ENCODE data around the gene COG8.
"Not testable (repeated sequence)": the region's sequence is repeated elsewhere in the genome, so short reads cannot be mapped to it uniquely, and the experiment has no call there.

Gene COG8, protein sequence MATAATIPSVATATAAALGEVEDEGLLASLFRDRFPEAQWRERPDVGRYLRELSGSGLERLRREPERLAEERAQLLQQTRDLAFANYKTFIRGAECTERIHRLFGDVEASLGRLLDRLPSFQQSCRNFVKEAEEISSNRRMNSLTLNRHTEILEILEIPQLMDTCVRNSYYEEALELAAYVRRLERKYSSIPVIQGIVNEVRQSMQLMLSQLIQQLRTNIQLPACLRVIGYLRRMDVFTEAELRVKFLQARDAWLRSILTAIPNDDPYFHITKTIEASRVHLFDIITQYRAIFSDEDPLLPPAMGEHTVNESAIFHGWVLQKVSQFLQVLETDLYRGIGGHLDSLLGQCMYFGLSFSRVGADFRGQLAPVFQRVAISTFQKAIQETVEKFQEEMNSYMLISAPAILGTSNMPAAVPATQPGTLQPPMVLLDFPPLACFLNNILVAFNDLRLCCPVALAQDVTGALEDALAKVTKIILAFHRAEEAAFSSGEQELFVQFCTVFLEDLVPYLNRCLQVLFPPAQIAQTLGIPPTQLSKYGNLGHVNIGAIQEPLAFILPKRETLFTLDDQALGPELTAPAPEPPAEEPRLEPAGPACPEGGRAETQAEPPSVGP

DNA sequence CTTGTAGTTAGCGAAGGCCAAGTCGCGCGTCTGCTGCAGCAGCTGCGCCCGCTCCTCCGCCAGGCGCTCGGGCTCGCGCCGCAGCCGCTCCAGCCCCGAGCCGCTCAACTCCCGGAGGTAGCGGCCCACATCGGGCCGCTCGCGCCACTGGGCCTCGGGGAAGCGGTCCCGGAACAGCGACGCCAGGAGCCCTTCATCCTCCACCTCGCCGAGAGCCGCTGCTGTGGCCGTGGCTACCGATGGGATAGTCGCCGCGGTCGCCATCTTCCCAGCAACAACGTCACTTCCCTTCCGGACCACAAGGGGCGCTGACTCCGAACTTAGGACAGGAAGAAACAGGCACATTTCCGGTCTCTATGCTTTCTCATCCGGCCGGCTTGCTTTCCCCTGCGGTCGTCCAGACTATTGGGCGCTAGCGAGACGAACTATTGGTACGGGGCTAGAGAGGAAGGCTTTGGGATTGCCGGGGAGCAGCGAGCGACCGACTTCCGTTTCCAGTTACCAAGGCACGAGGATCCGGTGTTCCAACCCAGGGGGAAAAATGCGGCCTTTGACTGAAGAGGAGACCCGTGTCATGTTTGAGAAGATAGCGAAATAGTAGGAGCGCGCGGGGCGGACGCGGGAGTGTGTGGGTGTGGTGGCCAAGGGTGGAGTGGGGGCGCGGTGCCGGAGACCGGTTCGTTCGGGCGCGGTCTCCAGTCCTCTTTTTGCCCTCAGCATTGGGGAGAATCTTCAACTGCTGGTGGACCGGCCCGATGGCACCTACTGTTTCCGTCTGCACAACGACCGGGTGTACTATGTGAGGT is at the start of gene COG8, which contains the start of gene NIP7:
TSS of gene COG8 (minus strand) at position 276 of the 806 bp plus-strand sequence. CDS start at position 264, 12 bp downstream.
TSS of gene NIP7 (plus strand) at position 484 of the 806 bp plus-strand sequence. CDS start at position 542, 58 bp downstream.
- in situ Hi-C loops (cut with MboI; ENCODE audit: low sequenced_read_pairs): no loop called here

DNA sequence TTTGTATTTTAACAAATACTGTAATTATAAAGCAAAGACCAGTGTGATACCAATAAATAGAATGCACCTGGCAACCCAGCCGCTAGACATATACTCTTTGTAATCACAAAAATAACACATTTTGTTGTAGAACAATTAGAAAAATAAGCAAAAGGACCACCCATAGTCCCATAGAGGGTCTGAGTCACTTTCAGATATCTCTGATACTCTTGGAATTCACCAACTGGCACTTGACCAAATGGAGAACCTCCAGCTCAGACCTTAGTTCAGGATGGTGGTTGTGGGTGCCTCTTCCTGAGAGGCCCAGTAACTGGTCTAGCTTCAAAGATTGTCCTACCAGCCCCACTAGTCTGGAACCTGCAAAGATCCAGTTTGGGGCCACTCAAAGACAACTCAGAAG is 47.2 kb upstream of the COG8 start:
- in situ Hi-C loops (cut with MboI; ENCODE audit: low sequenced_read_pairs): no loop called here

DNA sequence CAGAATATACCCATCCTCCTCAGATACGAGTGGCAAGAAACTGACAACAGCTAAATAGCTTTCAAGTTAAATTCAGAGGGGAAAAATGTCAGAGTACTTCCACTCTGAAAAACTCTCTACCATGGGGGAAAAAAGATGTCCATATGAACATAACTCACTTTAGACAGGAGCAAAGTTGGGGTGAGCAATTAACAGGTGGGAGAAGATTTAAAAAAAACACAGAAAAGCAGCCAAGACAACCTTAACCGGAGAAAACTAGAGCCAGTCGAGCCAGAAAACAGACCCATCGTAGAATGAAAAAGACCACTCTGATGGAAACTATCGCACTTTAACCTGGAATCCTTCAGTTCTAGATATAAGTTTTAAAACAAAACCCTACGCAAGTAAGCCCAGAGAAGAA is 45.6 kb upstream of the COG8 start:
- in situ Hi-C loops (cut with MboI; ENCODE audit: low sequenced_read_pairs): no loop called here

DNA sequence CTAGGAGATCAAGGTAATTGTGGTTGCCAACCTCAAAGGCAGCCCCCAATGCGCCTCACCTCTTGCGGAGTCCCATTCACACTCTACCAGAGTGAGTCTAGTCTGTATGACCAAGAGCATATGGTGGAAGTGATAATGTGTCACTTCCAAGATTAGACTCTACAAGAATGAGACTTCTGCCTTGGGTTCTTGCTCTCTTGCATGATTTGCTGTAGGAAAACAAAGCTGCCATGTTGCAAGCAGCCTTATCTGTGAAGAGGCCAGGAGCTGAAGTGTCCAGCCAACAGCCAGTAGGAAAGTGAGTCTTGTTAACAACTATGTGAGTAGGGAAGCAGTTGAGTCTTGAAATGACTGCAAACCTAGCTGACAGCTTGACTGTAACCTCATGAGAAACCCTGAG is 43.1 kb upstream of the COG8 start:
- in situ Hi-C loops (cut with MboI; ENCODE audit: low sequenced_read_pairs): no loop called here

DNA sequence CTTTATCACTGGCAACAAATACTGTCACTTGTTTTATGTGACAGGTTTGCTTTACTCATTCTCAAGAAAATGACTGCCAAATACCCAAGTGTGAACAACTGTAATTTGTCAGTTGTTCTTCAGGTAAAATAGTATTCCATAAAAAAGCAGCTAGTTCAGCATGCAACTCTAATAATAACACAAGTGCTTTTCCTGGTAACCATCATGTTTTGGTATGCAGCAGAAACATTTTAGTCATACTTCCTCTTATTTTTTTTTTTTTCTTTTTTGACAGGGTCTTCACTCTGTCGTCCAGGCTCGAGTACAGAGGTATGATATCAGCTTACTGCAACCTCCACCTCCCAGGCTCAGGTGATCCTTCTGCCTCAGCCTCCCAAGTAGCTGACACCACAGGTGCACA is 41.9 kb upstream of the COG8 start:
- in situ Hi-C loops (cut with MboI; ENCODE audit: low sequenced_read_pairs): no loop called here

DNA sequence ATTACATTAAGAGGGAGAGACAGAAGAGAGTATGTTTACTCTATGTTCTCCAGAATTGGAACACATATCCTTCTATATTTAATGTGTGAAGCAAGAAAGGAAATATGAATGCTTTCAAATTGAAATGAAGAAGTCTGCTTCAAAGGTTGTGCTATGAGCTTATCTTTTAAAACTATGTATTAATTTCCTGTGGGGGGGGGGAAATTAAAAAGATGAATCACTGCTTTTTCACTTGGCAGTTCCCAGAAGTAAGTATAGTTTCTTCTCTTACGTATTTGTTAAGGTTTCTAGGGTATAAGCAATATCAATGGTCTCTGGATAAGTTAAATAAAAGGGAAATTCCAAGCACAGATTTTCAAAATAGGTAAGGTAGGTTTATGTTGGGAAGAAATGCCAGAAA is 39.4 kb upstream of the COG8 start:
- in situ Hi-C loops (cut with MboI; ENCODE audit: low sequenced_read_pairs): no loop called here

DNA sequence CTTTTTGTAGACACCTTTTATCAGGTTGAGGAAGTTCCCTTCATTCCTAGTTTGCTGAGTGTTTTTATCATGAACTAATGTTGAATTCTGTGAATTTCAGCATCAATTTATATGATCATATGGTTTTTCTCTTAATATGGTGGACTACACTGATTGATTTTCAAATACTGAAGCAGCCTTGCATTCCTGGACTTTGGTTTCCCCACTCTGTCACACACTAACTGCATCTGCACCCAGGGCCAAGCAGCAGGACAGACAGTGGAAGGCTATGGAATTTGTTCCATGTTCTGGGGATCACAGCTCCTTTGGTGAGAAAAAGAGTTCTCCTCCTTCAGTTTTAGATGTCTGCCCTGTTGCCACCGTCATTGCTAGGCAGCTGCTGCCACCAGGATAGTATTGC is 38.7 kb upstream of the COG8 start:
- in situ Hi-C loops (cut with MboI; ENCODE audit: low sequenced_read_pairs): no loop called here

DNA sequence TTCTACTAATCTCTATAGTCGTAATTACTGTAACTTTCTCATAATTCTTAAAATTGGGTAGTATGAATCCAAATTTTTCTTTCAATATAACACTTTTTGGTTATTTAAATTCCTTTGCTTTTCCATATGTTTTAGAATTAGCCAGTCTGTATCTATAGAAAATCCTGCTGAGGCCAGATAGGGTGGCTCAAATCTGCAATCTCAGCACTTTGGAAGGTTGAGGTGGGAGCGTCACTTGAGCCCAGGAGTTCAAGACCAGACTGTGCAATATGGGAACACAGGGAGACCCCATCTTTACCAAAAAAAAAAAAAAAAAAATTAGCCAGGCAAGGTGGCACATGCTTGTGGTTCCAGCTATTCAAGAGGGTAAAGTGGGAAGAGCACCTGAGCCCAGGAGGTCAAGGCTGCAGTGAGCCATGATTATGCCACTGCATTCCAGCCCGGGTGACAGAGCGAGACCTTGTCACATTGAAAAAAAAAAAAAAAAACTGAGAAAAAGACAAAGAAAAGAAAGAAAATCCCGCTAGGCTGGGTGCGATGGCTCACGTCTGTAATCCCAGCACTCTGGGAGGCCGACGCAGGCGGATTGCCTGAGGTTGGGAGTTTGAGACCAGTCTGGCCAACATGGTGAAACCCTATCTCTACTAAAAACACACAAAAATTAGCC is 37.2 kb upstream of the COG8 start:
- in situ Hi-C loops (cut with MboI; ENCODE audit: low sequenced_read_pairs): no loop called here

DNA sequence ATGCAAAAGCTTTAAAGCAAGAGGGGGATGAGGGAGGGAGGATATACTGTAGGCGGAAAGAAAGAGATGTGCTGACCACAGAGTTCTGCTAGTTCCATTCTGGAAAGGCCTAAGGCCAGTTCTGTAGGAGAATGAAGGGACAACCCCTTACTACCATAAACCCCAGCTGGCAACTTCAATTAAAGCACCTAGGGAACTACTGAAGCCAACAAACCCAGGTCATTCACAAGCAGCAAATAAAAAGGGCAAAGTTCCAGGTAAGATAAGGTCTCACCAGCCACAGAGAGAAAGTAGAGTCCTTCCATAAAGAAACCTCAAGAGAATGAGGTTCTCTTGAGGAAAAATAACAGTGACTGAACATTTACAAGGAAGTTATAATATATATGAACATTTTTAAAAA is 33.7 kb upstream of the COG8 start:
- in situ Hi-C loops (cut with MboI; ENCODE audit: low sequenced_read_pairs): no loop called here

DNA sequence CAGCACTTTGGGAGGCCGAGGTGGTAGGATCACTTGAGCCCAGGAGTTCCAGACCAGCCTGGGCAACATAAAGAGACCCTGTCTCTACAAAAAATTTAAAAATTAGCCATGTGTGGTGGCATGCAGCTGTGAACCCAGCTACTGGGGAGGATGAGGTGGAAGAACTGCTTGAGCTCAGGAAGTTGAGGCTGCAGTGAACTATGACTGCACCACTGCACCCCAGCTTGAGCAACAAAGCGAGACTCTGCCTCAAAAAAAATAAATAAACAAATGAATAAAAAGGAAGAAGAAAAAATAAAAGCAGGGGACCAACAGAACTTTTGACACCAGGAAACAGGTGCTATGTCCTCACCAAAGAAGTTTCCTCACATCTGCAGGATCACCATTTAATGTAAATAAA is 32.2 kb upstream of the COG8 start:
- in situ Hi-C loops (cut with MboI; ENCODE audit: low sequenced_read_pairs): no loop called here

DNA sequence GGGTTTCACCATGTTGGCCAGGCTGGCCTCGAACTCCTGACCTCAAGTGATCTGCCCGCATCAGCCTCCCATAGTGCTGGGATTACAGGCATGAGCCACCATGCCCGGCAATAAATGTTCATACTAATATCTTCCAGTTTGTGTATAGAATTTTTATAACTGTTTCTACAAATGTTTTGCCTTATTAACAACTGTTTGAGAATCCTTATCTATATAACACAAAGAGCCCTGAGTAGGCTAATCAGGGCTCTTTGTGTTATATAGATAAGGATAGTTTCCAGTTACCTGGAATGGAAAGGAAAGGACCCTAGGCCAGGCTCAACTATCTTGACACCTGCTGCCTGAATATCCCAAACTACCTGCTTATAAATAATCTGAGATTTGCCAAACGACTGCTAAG is 29.5 kb upstream of the COG8 start:
- in situ Hi-C loops (cut with MboI; ENCODE audit: low sequenced_read_pairs): no loop called here

DNA sequence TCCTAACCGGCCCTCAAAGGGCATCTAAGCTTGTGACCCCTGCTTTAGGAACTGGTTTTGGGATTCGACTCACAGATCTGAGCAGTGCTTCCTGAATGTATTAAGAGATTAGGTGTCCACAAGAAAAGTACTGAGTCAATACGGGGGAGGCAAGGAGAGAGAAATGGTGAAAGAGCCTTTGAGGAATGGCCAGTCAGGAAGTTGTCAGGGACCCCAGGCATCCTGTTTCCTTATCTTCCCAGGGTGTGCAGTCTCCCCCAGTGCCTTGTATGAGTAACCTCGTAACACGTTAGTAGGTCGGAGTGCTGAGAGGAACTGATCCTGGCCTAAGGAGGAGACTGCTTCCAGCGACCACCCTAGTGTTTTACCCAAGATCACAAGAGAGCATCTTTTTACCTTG is 28.6 kb upstream of the COG8 start:
- in situ Hi-C loops (cut with MboI; ENCODE audit: low sequenced_read_pairs): no loop called here

DNA sequence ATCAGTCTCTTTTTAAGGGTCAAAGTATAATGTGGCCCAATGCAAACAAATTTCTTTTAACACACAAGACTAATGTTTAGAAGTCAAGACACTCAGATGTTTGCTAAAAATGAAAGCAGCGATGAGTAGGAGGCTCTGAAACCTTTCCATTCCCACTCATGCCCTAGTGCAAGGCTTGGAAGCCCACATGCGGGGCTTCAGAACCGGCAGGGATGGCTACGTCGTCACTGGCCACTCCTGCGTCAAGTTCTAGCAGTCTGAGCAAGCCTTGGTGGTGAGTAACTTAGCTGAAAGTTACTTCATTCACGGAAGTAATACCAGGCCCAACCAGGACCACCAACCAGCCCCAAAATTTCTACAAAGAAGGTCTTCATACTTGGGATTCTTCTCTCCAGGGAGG is 27.1 kb upstream of the COG8 start:
- in situ Hi-C loops (cut with MboI; ENCODE audit: low sequenced_read_pairs): no loop called here

DNA sequence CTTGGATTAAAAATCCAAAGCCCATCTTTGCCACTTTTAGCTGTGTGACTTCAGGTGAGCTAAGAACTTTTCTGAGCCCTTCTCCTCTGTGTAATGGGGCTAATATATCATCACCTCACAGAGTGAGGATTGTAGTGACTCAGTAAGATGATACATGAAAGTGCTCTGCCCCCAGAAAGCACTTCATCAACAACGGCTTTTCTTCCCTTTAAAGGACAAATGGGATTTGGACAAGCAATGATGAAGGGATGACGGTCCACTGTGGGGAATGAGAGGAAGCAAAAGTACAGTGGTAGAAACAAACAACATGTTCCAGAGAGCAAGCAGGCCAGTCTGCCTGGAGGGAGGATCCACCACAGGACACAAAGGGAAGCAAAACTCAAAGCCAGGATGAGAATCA is 26.5 kb upstream of the COG8 start:
- in situ Hi-C loops (cut with MboI; ENCODE audit: low sequenced_read_pairs): no loop called here

DNA sequence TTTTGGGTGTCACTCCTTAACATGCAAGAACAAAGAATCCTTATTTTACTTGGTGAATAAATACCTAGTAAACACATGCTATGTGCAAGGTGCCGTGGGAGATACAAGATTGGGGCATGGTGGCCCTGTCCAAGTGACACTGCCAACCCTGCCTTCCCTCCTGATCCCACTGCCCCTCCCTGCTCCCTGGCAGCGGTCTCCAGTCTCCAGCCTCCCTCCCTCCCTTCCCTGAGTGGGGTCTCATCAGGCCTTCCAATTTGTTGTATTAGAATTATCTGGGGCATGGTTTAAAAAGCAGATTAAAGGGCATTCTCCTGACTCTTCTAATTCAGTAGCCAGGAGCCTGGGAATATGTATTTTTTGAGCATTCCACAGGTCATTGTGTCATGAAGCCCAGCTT is 24.7 kb upstream of the COG8 start:
- in situ Hi-C loops (cut with MboI; ENCODE audit: low sequenced_read_pairs): no loop called here

DNA sequence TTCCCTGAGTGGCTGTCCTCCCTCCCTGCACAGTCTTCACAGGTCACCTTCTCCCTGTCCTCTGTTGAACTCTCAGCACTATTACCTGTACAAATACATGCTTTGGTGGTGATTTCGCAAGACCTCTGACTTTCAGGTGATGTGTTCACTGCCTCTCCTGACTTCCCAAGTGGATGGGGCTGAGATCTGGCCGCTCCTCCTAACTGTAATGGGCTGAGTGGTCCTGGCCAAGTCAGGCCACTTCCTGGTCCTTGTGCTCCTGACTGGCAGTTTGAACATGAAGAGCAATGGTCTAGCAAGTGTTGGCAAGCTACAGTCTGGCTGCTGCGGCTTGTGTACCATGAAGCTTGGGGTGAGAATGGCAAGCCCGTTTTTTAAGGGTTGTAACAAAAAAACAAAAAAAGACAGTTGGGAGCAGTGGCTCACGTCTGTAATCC is 23.9 kb upstream of the COG8 start:
- in situ Hi-C loops (cut with MboI; ENCODE audit: low sequenced_read_pairs): no loop called here

DNA sequence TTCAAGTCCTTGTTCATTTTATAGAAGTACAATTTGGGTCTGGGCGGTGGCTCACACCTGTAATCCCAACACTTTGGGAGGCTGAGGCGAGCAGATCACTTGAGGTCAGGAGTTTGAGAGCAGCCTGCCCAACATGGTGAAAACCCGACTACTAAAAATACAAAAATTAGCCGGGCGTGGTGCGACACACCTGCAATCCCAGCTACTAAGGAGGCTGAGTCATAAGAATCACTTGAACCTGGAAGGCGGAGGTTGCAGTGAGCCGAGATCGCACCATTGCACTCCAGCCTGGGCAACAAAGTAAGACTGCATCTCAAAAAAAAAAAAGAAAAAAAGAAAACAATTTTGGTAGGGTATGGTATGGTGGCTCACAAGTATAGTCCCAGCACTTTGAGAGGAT is 20.7 kb upstream of the COG8 start:
- in situ Hi-C loops (cut with MboI; ENCODE audit: low sequenced_read_pairs): not testable (repeated sequence)

DNA sequence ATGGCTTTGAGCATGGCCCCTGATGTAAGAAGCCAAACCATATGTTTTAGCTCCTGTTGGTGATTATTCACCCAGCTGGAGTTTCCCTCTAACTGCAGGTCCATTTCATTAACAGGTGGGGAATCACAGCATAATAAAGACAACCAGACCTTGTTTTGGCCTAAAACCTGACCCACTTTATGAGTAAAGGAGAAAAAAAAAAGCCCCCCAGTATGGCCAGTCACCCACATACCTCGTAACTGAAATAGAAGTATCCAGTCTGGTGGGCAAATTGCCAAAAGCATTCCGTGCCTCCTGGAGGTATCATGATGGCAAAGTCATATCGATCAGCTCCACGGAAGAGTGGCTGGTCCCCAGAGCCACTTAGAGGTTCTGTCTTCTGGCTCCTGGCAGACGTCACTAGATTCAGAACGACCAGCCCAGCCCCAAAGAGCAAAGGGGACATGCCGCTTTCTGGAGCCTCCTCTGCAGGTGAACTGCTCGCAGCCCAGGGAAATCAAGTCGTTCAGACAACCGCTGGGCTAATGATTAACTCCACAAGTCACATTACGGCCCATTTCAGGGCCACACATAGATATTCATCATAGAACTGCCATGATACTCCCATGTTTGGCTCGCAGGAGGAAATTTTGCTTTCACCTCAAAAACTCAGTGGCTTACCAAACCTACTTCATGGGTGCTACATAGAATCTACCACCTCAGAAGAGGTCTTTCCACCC is 12.1 kb upstream of the COG8 start, which contains the start of gene TMED6:
TSS of gene TMED6 (minus strand) at position 478 of the 719 bp plus-strand sequence. CDS start at position 445, 33 bp downstream.
- in situ Hi-C loops (cut with MboI; ENCODE audit: low sequenced_read_pairs): no loop called here

DNA sequence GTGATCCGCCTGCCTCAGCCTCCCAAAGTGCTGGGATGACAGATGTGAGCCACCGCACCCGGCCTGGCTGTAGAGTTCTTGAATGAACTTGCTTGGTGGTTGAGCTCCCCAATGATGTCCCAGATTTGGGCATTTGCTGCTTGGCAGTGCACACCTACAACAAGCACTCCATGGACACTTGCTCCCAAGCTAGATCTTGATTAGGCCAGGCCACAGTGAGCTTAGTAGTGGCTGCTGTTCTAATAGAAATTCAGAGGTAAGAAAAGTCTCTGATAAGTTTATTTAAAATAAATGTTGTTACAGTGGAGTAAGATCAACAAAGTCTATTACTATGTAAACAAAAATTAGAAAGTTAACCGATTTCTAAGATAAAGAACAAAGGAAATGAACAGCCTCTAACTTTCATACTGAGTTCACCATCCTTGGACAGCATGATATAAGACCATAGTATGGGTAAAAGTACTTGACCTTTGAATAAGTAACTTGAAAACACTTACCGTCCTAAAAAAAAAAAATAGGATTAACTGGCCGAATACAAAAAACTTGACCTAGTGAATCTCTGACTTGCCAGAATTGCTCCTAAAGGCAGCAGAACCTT is 11.3 kb upstream of the COG8 start:
- in situ Hi-C loops (cut with MboI; ENCODE audit: low sequenced_read_pairs): no loop called here

DNA sequence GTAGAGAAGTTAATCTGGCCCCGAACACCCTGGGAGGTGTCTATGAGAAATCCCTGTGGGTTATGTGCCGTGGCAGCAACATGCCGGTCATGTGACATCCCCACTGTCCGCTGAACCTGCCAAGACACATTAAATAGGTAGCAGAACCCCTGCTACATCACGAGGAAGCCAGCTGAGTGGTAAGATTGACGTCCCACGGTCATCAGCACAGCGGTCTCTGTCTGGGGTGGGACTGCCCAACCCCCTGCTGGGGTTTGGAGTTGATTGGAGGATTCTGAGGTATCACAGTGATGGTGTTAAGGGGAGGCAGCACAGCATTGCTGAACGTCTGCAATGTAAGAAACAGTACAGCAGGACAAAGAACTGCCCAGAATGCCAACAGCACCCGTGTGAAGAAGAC is 10.2 kb upstream of the COG8 start:
- in situ Hi-C loops (cut with MboI; ENCODE audit: low sequenced_read_pairs): no loop called here

All from HL-60/S4 treated with phorbol 12-myristate 13-acetate at 8.2 ng/mL for 4 days and 3 days (cell line).